ENCODE data around the gene EXOC3. TPM values are rescaled to one million over a fixed set of nuclear protein-coding genes. Genes with fewer than 3 reads are reported as not detected.

EXOC3 gene
- total and polyA plus RNA-seq, 2 of the 8 experiments (the other 6 are each of a cell fraction or from before 2014, with no cell fraction given): 14.4 to 30.0 TPM

GRCh38 chr5:513216-514100 is 70.5 kb downstream of the EXOC3 start (continued):
- TF ChIP-seq CHD7 (IDR thresholded peaks at IDR 0.05; ENCODE audit: insufficient replicate concordance, low read length): no peak
- TF ChIP-seq USF2 (IDR thresholded peaks at IDR 0.05; ENCODE audit: low read length): no peak
